Smooth muscle cell (in vitro differentiated cells): ENCODE measurements around the gene CNST. TPM values are rescaled to one million over a fixed set of nuclear protein-coding genes. Genes with fewer than 3 reads are reported as not detected.

Experiments used
- DNase-seq: peaks from one replicate; lab custom pipeline; 2025; ENCODE audit not compliant: unreplicated experiment; lab: John Stamatoyannopoulos, UW
- H2AFZ ChIP-seq: fragments of 200-600 bp; sonication (generic); 2 replicates; pipeline ENCODE4 v1.6.0; 2016; ENCODE audit warnings: antibody characterized with exemption, low read depth, mild to moderate bottlenecking
- H3F3A ChIP-seq: fragments of 200-600 bp; sonication (generic); 2 replicates; pipeline ENCODE4 v1.6.0; 2017; ENCODE audit warnings: antibody characterized with exemption, low read depth
- H3K27ac ChIP-seq: fragments of 200-600 bp; sonication (generic); 2 replicates; pipeline ENCODE4 v1.5.1; 2016; ENCODE audit warnings: low read depth, mild to moderate bottlenecking
- H3K27me3 ChIP-seq: fragments of 200-600 bp; sonication (generic); 2 replicates; pipeline ENCODE4 v1.6.1; 2016; ENCODE audit warnings: low read depth, mild to moderate bottlenecking
- H3K36me3 ChIP-seq: fragments of 200-600 bp; sonication (generic); 2 replicates; pipeline ENCODE4 v1.5.1; 2016; ENCODE audit warnings: low read depth
- H3K4me1 ChIP-seq: fragments of 200-600 bp; sonication (generic); 2 replicates; pipeline ENCODE4 v1.5.1; 2016; ENCODE audit warnings: low read depth
- H3K4me2 ChIP-seq: fragments of 200-600 bp; sonication (generic); 2 replicates; pipeline ENCODE4 v1.6.0; 2016; ENCODE audit warnings: mild to moderate bottlenecking
- H3K4me3 ChIP-seq: fragments of 200-600 bp; sonication (generic); 2 replicates; pipeline ENCODE4 v1.5.1; 2016; ENCODE audit warnings: mild to moderate bottlenecking
- H3K79me2 ChIP-seq: fragments of 200-600 bp; sonication (generic); 2 replicates; pipeline ENCODE4 v1.6.0; 2016; ENCODE audit warnings: low read depth, mild to moderate bottlenecking
- H3K9ac ChIP-seq: fragments of 200-600 bp; sonication (generic); 2 replicates; pipeline ENCODE4 v1.6.0; 2016; ENCODE audit warnings: low read depth
- H3K9me3 ChIP-seq: fragments of 200-600 bp; sonication (generic); replicated peaks from 2 replicates; pipeline ENCODE4 v1.5.1; 2016; ENCODE audit warnings: low read depth
- H4K20me1 ChIP-seq: fragments of 200-600 bp; sonication (generic); 2 replicates; pipeline ENCODE4 v1.6.0; 2016; ENCODE audit warnings: low read depth
- CTCF ChIP-seq: fragments of 200-600 bp; sonication (generic); IDR thresholded peaks from 2 replicates; pipeline ENCODE4 v1.5.1; 2017; ENCODE audit warnings: borderline replicate concordance, mild to moderate bottlenecking, antibody characterized with exemption; ENCODE audit not compliant: insufficient read depth, poor library complexity, severe bottlenecking
- WGBS: methylation state at CpG from one replicate; pipeline ENCODE4 v1.1.7; 2016; ENCODE audit warnings: low lambda C conversion rate; 5-methylcytosine and 5-hydroxymethylcytosine counted together
- polyA plus RNA-seq: library from polyadenylated mRNA; unstranded; fragments of >200 nt; fragmentation: Nextera tagmentation; extraction: Ambion mirVana; gene quantifications from 2 replicates; pipeline ENCODE4 v1.2.1, GENCODE V29; 2016
- total RNA-seq: library from RNA; depleted of rRNA; stranded (reverse); fragments of >200 nt; gene quantifications from 2 replicates; pipeline ENCODE4 v1.2.3, GENCODE V29; 2014

The CNST gene
- total and polyA plus RNA-seq, 2 experiments from 2014 or later, result 6.7 to 16.9 TPM

DNA sequence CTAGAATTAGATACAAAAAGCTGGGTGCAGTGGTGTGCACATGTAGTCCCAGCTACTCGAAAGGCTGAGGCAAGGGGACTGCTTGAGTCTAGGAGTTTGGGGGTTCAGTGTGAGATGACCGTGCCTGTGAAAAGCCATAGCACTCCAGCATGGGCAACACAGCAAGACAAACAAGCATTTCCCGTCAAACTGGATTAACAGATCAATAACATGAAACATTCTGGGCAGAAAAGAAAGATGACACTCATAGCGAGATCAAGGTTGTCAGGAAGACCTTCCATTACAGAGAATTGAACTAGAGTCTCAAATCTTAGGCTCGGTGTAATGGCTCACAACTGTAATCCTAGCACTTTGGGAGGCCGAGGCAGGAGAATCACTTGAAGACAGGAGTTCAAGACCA lies 14.1 kb upstream of the CNST start:
- Histone ChIP-seq H3K27me3 (no peaks in the 10 kb centered on the region), H3K4me3 (no peak overlapping the region), H3K9me3 (no peaks in the 10 kb centered on the region), H3K9ac (no peak overlapping the region), H3K36me3 (peaks cover 40% of the 10 kb centered on the region), H3K4me1 (no peaks in the 10 kb centered on the region), H3K27ac (no peak overlapping the region), H2AFZ (no peak overlapping the region), H4K20me1 (no peaks in the 10 kb centered on the region), H3K4me2 (no peak overlapping the region), H3K79me2 (peaks cover 18% of the 10 kb centered on the region), H3F3A (no peaks in the 10 kb centered on the region)
- 86% methylated on average over 6 of the region's 6 CpGs for WGBS
- TF ChIP-seq CTCF, result no peak
- DNase-seq, result no peak

DNA sequence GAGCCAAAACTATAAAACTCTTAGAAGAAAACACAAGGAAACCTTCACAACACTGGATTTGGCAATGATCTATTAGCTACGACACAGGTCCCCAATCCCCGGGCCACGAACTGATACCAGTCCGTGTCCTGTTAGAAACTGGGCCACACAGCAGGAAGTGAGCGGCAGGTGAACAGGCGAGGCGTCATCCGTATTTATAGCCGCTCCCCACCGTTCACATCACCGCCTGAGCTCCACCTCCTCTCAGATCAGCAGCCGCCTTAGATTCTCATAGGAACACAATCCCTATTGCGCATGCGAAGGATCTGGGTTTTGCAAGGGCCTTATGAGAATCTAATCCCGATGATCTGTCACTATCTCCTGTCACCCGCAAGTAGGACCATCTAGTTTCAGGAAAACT lies 12.1 kb upstream of the CNST start:
- Histone ChIP-seq H4K20me1 (no peaks in the 10 kb centered on the region), H2AFZ (no peak overlapping the region), H3K9ac (no peak overlapping the region), H3K27me3 (no peaks in the 10 kb centered on the region), H3K4me3 (no peak overlapping the region), H3K79me2 (peaks cover 30% of the 10 kb centered on the region), H3K36me3 (peaks cover 30% of the 10 kb centered on the region), H3K4me2 (no peak overlapping the region), H3F3A (no peaks in the 10 kb centered on the region), H3K27ac (no peak overlapping the region), H3K9me3 (no peaks in the 10 kb centered on the region), H3K4me1 (no peaks in the 10 kb centered on the region)
- WGBS, result 99% methylated on average over 16 of the region's 16 CpGs
- no peak for DNase-seq
- no peak for TF ChIP-seq CTCF

DNA sequence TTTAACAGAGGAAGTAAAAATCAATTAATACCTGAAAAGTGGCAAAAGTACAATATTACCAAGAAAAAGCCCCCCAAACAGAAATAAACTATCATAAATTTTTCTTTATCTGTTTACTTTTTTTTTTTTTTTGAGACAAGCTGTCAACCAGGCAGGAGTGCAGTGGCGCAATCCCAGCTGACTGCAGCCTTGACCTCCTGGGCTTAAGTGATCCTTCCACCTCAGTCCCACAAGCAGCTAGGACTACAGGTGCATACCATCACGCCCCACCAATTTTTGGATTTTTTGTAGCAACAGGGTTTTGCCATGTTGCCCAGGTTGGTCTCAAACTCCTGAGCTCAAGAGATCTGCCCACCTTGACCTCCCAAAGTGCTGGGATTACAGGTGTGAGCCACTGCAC lies 8.2 kb upstream of the CNST start:
- H3K36me3 ChIP-seq, result peaks cover 22% of the 10 kb centered on the region
- H3K79me2 ChIP-seq, result peaks cover 39% of the 10 kb centered on the region

More for the DNA sequence above, 8.2 kb upstream of the CNST start:
- Histone ChIP-seq H4K20me1 (peaks cover 6% of the 10 kb centered on the region), H3K4me1 (no peaks in the 10 kb centered on the region), H3K4me2 (no peak overlapping the region), H2AFZ (no peak overlapping the region), H3K9me3 (no peaks in the 10 kb centered on the region), H3K4me3 (no peak overlapping the region), H3F3A (no peaks in the 10 kb centered on the region), H3K27me3 (no peaks in the 10 kb centered on the region), H3K9ac (no peak overlapping the region), H3K27ac (no peak overlapping the region)
- WGBS, result 100% methylated on average over 2 of the region's 2 CpGs
- TF ChIP-seq CTCF, result no peak
- no peak for DNase-seq
